T-helper 9 cell (primary cell): Measurements from ENCODE around the gene KCNN2.
"Not testable (repeated sequence)": the region's sequence is repeated elsewhere in the genome, so short reads cannot be mapped to it uniquely, and the experiment has no call there.

Source experiments
- DNase-seq: peaks from one replicate; pipeline ENCODE4 v3.0.0-alpha.2; 2020

KCNN2 gene

DNA sequence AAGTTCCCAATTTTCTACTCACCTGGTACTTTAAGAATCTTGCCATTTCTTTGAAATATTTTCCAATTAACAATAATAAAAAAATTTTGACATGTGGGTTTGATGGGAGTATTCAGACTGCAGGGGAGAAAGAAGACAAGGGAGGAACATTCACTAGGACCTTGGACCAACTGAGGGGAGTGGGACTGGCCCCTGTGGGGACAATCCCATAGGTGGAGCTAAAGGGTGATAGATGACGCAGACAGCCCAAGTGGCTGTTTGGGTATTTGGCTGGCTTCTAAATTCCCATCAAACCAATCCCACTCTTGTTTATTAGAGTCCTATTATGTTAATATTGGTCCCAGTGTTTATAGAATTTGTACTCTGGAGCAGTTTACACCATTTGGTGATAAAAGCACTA is 65.3 kb downstream of the KCNN2 start:
- DNase-seq = no peak

DNA sequence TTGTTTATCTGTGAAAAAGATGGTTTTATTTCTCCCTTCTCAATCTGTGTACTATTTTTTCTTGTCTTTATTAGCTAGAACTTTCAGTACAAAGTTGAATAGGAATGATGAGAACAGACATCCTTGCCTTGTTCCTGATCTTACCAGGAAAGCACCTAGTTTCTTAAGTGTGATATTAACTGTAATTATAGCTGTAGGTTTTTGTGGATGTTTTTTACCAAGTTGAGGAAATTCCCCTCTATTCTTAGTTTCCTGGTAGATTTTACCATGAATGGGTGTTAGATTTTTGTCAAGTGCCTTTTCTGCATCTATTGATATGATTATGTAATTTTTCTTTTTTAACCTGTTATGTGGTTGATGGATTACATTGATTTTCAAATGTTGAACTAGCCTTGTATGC is 68.7 kb downstream of the KCNN2 start:
- DNase-seq = no peak

DNA sequence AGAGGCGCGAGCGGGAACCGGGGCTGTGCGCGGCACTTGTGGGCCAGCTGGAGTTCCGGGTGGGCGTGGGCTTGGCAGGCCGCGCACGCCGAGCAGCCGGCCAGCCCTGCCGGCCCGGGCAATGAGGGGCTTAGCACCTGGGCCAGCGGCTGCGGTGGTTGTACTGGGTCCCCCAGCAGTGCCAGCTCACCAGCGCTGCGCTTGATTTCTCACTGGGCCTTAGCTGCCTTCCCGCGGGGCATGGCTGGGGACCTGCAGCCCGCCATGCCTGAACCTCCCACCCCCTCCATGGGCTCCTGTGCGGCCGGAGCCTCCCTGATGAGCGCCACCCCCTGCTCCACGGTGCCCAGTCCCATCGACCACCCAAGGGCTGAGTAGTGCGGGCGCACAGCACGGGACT is 70.8 kb downstream of the KCNN2 start:
- not testable (repeated sequence) for DNase-seq

DNA sequence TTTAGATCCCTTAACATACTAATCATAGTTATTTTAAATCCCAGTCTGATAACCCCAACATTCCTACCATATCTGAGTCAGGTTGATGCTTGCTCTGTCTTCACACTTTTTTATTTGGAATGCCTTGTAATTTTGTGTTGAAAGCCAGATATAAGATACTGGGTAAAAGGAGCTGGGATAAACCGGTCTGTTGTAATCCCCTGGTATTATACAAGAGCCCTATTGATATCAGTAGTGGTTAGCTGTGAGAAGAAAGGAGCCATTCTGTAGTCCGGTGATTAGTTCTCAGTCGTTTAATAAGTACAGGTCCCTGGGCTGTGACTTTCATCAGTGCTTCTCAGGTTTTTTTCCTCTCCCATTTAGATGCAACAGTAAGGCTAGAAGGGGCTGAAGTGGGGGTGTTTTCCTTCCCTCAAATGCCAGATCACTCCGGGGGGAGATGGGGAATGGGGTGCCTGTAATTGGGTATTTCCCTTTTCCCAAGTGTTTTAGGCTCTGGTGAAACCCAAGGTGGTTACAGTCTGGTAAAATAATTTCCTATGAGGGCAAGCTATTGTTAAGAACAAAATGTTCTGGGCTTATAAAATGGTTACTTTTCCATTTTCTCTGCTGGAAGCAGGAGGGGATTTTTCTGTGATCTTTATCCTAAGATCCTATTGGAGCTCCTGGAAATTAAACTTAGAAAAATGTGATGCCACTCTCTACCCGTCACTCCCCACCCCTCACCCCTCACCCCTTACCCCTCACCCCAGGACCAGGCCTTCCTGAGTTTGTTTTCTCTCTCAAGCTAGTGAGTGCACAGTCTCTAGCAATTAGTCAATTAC is 72.7 kb downstream of the KCNN2 start:
- DNase-seq = no peak

DNA sequence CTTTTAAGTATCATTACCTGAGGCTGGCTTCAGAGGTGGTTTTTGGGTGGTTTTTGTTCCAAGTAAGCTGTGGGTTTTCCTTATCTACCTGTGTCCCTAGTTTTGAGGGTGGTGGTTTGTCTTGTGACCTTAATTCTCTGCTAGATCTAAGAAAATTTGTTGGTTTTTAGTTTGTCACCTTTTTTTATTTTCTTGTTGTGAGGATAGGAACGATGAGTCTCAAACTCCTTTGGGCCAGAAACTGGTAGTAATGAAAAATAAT is 73.3 kb downstream of the KCNN2 start:
- DNase-seq = no peak

DNA sequence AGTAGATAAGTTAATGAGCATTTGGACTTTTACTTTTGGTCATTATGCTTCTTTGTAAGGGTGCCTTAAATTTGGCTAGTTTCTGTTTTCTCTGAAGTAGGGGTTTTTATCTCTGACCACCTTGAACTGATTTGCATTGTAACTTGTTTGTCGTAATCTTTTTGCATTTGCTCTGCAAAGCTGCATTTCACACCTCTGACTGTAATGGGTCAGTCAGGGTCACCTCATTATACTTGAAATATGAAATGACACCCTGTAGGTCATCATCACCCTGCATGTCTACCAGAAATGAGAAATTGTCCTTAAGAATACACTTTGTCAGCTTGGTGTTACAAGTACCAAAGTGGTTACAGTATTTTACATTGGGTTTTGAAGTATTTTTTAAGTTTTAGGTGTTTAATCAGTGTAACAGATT is 74.0 kb downstream of the KCNN2 start:
- no peak for DNase-seq

DNA sequence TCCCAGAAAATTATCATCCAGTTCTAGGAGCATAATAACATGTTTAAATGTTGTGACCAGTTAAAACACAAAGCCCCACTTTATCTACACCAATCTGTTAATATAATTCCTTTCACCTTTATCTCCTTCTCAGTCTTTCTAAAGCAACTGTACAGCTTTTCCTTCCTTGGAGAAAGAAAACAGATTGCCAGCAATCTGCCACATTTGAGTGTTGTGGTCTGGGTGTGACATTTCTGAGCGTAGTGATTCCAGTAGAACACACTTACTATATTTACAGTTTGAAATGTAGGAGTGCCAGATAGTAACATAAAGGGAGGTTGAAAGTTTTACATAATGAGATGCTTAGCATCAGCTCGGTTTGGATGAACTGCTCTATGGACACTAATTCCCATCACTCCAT is 76.1 kb downstream of the KCNN2 start:
- DNase-seq = no peak

DNA sequence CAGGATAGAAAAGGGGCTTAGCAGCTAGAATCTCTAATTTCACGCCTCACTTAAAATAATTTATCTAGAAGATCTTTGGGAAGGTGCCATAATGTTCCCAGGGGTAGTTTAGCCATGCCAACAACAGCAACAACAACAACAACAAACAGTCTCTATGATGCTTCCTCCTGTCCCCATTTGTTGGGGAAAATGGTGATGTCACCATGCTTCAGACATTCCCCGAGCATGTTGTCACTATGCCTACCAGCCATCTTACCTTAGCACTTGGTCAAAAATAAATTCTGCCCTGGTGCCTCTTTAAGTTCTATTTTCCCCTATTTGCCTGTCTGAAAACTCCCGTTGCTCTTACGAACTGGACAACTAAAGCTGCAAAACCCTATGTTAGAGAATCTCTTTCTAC is 76.6 kb downstream of the KCNN2 start:
- no peak for DNase-seq

DNA sequence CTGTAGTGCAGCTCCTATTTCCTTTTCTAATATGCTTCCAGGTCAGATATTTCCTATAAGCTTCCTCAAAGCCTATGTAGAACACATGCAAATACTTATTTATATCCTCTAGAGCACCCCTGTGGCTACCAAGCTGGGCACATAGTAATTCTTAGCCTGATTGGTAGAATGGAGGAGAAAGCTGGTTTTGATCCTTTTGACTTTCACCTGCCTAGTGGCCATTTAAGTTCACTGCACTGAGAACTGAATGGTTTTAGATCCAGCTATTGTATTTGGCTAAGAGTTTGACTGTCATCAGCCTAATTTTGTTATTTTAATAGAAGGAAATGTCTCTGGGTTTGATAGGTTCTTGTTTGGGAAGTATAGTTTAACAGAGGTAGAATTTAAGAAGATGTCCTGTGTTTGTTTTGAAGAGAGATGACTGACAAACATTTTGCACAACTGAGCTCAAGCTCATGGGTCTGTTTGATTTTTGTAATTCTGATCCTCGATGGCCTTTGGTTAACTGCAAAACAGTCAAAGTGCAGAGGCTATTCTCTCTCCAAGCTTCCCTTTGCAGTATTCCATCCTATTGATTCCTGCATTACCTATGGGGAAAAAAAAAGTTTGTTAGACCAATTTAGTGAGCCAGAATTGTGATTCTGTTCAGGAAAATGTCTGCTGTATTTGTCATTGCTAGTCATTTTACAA is 85.4 kb downstream of the KCNN2 start:
- no peak for DNase-seq

DNA sequence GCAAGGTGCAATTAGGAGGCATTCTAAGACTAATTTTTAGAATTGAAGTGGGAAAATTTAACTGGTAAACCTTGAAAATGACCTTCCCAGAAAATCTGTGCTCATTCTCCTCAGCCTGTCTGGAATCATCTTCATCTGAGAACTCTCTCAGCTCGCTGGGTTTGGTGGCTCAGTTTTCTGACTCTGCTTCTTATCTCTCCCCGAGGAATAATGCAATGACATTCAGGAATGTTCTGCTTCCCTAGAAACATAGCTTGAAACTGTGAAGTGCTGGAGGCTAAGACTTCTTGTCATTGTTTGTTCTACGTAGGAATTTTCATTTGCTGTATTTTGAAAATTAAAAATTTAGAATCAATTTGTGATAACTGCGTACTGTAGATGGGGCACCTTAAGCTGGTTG is 86.6 kb downstream of the KCNN2 start:
- no peak for DNase-seq

DNA sequence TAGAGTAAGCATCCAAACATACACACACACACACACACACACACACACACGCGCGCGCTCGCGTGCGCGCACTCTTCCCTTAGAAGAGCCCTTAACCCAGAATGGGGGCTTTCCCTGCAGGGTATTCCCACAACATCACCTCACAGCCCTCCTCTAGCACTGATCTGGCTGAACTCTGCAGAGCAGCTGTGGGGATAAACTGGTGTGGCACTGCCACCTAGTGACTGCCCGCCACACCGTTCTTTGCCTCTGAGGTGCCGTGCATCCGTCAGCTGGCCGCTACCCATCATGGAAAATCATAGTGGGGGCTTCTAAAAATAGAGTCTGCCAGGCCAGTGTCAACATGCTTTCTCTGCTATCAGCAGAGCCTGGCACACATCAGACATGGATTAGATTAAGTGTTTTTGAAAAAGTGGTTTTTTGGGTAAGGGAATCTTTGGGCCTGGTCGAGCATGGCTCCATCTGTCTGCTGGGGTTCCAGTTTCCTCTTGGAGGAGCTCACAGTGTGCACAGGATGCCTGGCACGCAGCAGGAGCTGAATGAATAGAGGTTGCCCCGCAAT is 88.1 kb downstream of the KCNN2 start:
- DNase-seq = no peak

DNA sequence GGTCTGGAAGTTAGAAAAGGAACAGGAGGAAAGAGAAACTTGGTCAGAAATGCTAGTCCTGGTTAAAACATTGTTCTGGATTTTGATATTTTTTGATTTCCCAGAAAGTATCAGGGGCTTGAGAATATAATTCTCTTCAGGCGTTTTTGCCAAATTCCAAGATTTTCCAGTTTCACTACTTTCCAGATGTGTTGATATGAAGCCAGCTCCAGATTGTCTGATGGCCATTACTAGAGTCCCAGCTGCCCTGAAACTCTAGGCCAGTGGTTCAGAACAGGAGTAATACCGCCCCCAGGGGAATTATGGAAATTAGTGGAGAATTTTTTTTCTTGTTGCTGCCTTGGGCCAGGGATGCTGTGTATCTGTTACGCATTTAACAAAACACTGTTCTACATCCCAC is 88.6 kb downstream of the KCNN2 start:
- DNase-seq = no peak

DNA sequence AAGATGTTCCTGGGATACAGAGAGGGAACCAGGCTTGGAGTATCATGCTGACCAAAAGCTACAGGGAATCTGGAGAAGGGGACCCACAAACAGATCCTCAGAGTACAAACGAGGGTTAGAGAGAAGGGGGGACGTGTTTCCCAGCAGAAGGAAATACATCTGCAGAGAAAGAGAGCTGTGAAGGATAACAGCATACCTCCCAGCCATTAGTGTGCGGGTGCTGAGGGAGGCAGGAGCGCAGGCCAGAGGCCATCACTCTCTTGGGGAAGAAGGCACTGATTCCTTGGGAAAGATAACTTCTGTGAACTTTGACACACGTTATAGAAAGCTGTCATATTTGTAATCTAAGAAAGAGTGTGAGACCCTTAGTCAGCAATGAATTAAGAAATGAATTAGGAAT is 96.9 kb downstream of the KCNN2 start:
- DNase-seq = no peak

DNA sequence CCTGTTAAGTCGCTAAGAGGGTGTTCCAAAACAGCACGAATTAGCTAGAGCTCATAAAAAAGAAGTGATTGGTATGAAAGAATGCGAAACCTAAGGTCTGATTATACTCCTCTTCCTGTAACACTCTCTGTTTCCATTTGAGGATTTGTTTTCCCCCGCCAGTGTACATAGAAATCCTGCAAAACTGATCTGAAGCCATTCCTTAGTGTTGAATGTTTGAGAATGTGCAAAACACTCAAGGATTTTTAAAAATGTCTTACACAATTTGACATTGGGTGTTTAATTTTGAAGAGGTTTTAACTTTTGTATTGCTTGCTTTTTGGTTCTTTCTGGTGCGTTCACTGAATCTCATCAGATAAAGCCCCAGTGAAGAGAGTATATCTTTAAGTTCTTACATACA is 105.3 kb downstream of the KCNN2 start:
- no peak for DNase-seq

DNA sequence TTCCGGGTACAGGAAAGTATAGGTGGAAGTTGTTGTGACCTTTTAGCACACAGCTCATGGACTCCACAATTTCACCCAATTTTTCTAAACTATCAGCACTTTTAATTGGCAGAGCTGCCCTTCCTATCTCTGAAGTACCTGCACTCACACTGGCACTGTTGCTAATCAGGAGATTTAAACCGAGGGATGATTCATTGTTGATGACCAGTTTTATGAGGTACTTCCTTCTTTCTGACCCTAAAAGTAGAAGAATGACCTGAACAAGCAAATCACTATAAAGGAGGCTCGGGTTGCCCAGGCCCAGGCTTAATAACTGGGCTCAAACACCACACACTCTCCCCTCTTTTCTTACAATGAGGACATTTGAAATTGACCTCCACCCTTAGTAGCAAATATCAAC is 105.9 kb downstream of the KCNN2 start:
- no peak for DNase-seq

DNA sequence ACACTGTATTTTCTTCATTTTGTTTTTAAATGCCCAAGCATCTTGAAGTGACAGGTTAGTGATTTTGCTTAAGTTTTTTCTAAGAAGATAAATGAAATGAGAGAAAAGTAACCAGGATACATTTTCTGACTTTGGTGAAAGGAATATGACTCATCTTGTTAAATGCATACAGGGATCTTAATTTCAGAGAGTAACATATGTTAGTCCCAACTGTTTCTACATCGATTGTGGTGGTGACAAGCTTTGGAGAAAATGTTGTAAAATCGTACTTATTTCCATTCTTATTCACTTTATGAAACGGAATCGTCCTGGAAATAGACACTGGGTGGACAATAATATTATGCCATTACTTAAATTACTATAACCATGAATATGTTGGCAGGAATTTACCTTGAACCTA is 107.5 kb downstream of the KCNN2 start:
- DNase-seq = no peak

DNA sequence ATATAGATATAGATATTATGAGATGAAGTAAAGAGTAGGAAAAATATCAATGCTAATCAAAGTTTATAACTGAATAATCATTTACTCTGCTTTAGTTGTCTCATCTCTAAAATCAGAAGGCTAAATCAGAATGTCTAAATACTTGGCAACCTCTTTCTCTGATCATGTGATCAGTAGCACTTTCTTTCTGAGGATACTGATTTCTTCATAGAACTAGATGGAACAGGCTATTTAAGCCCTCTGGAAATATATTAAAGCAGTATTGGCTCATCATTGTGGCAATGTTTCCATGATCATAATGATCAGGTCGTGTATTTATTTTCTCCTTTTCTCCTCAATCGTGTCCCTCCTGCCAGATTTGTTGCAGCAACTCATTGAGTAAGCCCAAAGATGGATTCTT is 109.7 kb downstream of the KCNN2 start:
- DNase-seq = no peak

DNA sequence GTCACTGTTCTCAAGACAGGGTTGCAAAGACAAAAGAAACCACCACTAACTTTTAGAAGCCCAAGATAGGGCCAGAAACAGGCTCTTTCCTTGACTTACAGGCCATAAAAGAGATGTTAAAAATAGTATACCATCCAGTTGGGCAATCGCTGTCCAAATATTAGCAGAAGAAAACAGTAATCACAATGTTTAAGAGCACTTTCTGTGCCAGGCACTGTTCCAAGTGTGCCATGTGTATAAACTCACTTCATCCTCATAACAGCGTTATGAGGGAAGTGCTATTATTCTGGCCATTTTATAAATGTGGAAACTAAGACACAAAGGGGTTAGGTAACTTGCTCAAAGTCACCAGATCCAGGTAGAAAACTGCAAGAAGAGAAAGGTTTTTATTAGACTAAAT is 111.7 kb downstream of the KCNN2 start:
- no peak for DNase-seq

DNA sequence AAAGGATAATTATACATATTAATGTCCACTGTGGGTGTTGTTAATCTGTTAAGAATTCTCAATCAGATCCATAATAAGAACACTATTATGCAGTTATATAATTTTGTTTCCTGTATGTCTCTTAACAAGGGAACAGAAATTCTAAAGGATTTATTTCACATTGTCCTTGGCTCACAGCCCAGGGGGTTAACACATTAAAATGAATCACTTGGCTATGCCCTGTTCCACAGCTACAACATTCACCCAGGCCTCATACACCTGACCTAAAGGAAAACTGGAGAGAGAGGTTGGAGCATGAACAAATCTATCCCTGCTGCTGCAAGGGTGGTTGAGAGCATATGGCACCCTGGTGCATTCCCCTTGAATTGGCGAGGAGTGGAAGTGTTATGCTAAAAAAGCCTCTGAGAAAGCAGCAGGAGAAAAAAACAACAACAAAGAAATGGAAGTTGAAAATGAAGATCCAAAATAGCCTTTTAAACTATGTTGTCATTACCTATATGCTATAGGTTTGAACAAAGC is 116.0 kb downstream of the KCNN2 start:
- no peak for DNase-seq

DNA sequence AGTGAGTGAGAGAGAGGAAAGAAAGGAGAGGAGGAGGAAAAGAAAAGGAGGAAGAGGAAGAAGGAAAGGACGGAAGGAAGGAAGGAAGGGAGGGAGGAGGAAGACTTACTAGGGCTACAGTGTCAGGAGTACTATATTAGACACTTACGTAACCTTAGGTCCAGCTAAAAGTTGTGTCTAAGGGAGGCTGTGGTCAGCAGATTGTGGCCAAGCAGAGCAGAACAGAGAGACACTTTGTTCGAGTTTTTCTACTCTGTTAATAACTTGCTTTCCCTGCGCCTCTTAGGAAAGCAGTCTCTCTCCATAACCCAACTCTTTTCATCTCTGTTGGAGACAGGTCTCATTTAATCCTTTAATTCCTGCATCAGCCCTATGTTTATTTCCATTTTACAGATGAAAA is 138.9 kb downstream of the KCNN2 start:
- no peak for DNase-seq

DNA sequence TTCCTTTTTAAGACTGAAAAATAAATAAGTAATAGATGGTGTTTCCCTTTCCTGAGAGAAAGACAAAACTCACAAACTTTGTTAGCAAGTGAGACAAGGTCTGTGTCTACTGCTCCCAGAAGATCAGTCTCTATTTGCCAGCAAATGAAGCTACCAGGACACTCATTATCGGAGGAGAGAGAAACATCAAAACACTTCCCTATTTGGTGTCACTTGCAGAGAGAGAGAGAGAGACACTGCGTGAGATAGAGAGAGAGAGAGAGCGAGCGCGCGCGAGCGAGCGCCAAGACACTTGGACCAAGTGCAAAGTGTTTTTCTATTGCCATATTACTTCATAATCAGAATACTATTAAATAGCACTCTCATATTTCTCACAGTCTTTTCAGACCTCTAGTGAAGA is 142.7 kb downstream of the KCNN2 start:
- DNase-seq = no peak

DNA sequence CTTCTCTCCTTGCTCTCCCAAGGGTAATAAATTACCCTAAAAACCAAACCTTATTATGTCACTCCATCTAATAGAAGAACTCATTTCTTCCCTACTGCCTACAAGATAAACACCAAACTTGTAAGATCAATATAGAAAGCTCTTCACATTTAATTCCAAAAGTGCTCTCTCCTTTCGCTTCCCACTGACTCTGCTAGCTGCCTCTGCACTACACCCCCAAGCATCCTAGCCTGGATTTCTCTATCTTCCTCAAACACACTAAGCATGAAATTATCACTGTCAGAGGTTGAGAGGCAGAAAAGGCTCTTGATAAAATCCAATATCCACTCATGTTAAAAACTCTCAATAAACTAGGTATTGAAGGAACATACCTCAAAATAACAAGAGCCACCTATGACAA is 162.4 kb downstream of the KCNN2 start:
- no peak for DNase-seq

DNA sequence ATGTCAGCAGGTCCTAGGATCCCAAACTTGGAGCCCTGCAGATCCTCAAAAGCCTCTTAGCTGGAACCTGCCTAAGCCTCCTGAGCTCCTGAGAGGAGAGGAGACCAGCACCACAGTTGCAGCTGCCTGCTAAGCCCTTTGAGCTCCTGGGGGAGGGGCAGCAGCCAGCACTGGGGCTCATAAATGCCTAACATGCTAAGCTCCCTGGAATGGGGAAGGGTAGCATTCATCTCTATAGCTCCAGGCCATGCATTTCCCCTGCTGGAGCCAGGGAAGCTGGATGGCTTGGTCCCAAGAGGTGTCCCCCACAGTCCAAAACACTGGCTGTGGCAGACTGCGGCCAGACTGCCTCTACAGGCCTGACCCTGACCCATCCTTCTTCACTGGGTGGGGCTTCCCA is 182.7 kb downstream of the KCNN2 start:
- no peak for DNase-seq
